Naive thymus-derived CD4-positive, alpha-beta T cell (primary cell): ENCODE results near the gene PAQR3. TPM values are rescaled to one million over a fixed set of nuclear protein-coding genes. Genes with fewer than 3 reads are reported as not detected.

Experiments
- ATAC-seq: fragments of 150-1000 bp; cut with Tn5 transposase; 2 replicates; pipeline ENCODE4 v1.10.0; 2021; ENCODE audit warnings: mild to moderate bottlenecking, moderate library complexity
- CTCF ChIA-PET: fragments of 350-600 bp; sonication (Branson Sonifier 250); formaldehyde crosslinking; loops from one replicate; lab custom pipeline; 2021; ENCODE audit warnings: antibody characterized with exemption; lab: Charles Lee
- POLR2A ChIA-PET: fragments of 350-600 bp; sonication (Branson Sonifier 250); formaldehyde crosslinking; loops from one replicate; lab custom pipeline; 2021; ENCODE audit warnings: antibody characterized with exemption, inconsistent platforms; lab: Charles Lee
- DNase-seq, 9 donors: peaks; one replicate each; pipeline versions ENCODE4 v3.0.0 to v3.0.0-alpha.2; 2020 to 2022; ENCODE audit warnings: mixed read lengths in 1 of 9
- H3K27ac ChIP-seq: one replicate; pipeline ENCODE4 v1.7.0; 2013; ENCODE audit warnings: mild to moderate bottlenecking, low read depth, low read length, moderate library complexity
- H3K27me3 ChIP-seq, 2 donors: one replicate each; pipeline ENCODE4 v1.7.0; 2013; ENCODE audit warnings: low read length in 2 of 2, mild to moderate bottlenecking in 2 of 2, moderate library complexity in 2 of 2; ENCODE audit not compliant: control insufficient read depth in 2 of 2, insufficient read depth in 2 of 2
- H3K36me3 ChIP-seq, 3 experiments: 1 replicate in 2 of 3; 2 replicates in 1 of 3; pipeline ENCODE4 v1.7.0; 2013; ENCODE audit warnings: low read length in 3 of 3, mild to moderate bottlenecking in 3 of 3, moderate library complexity in 1 of 3; ENCODE audit not compliant: insufficient read depth in 3 of 3, control insufficient read depth in 2 of 3
- H3K4me1 ChIP-seq, 2 donors: one replicate each; pipeline ENCODE4 v1.7.0; 2013; ENCODE audit warnings: low read length in 2 of 2, mild to moderate bottlenecking in 2 of 2, moderate library complexity in 1 of 2; ENCODE audit not compliant: control insufficient read depth in 2 of 2, insufficient read depth in 2 of 2
- H3K4me3 ChIP-seq: 2 replicates; pipeline ENCODE4 v1.7.0; 2013; ENCODE audit warnings: mild to moderate bottlenecking, low read length
- H3K9me3 ChIP-seq, 3 experiments: 1 replicate in 2 of 3; 2 replicates in 1 of 3; pipeline ENCODE4 v1.7.0; 2013; ENCODE audit warnings: low read length in 3 of 3; ENCODE audit not compliant: control insufficient read depth in 2 of 3
- H3K27ac Mint-ChIP-seq, 9 donors: one replicate each; pipeline ENCODE4 v1.8.0; 2020 to 2022; ENCODE audit warnings: mixed read lengths in 9 of 9, mild to moderate bottlenecking in 8 of 9, moderate library complexity in 5 of 9, inconsistent platforms in 2 of 9
- H3K27me3 Mint-ChIP-seq, 5 donors: one replicate each; pipeline ENCODE4 v1.8.0; 2021 to 2022; ENCODE audit warnings: mixed read lengths in 5 of 5, mild to moderate bottlenecking in 1 of 5
- H3K36me3 Mint-ChIP-seq, 5 donors: one replicate each; pipeline ENCODE4 v1.8.0; 2020 to 2022; ENCODE audit warnings: mixed read lengths in 5 of 5, mild to moderate bottlenecking in 3 of 5, inconsistent platforms in 1 of 5
- H3K4me1 Mint-ChIP-seq, 7 donors: one replicate each; pipeline ENCODE4 v1.8.0; 2020 to 2022; ENCODE audit warnings: mixed read lengths in 7 of 7, mild to moderate bottlenecking in 3 of 7, inconsistent platforms in 1 of 7
- H3K4me3 Mint-ChIP-seq, 10 donors: one replicate each; pipeline ENCODE4 v1.8.0; 2020 to 2022; ENCODE audit warnings: mild to moderate bottlenecking in 10 of 10, mixed read lengths in 10 of 10, moderate library complexity in 6 of 10, inconsistent platforms in 2 of 10
- H3K9me3 Mint-ChIP-seq, 11 donors: one replicate each; pipeline ENCODE4 v1.8.0; 2020 to 2022; ENCODE audit warnings: mixed read lengths in 11 of 11, mild to moderate bottlenecking in 4 of 11, inconsistent platforms in 1 of 11, moderate library complexity in 1 of 11
- intact Hi-C, 2 donors: fragments of 100-400 bp; cut with micrococcal nuclease; formaldehyde crosslinking; loops; one replicate each; pipeline ENCODE4 v1.15.1; 2023
- polyA plus RNA-seq, 2 donors: library from polyadenylated mRNA; unstranded; fragments of 300-500 nt; fragmentation: Illumina TruSeq; gene quantifications; one replicate each; pipeline ENCODE4 v1.2.3, GENCODE V29; 2021
- total RNA-seq, 6 experiments: library from RNA in 5 of 6; stranded (reverse) in 5 of 6; gene quantifications; 1 replicate in 5 of 6; 2 replicates in 1 of 6; pipeline ENCODE4 v1.2.3 and lab custom pipeline; 2021 to 2026

The PAQR3 gene
- total and polyA plus RNA-seq, 7 experiments from 2014 or later: 7.9 to 24.3 (median 15.7) TPM

- POLR2A ChIA-PET: no interaction called here
- H3K27me3 Mint-ChIP-seq: no peaks in the 10 kb centered on the region
- peak overlapping the region in 2 of 9 donors; percentile 8 to 39 for H3K27ac Mint-ChIP-seq
- Histone ChIP-seq H3K27ac (no peak overlapping the region), H3K36me3 (peaks cover 0 to 5% (median 0%) of the 10 kb centered on the region in 3 experiments), H3K9me3 (no peaks in the 10 kb centered on the region), H3K4me3 (no peak overlapping the region), H3K27me3 (no peaks in the 10 kb centered on the region), H3K4me1 (no peaks in the 10 kb centered on the region)
- peaks cover 0 to 11% (median 0%) of the 10 kb centered on the region in 5 donors for H3K36me3 Mint-ChIP-seq
- intact Hi-C loops: loop anchor here (5.0 to 10.0 kb wide), 7 partner anchors 85 to 1618 kb away; partner anchors contain the start of genes FRAS1 (in 2 of the 2) and BMP2K (in 1 of the 2)
- DNase-seq (no peak), ATAC-seq (no peak)
- H3K9me3 Mint-ChIP-seq: no peaks in the 10 kb centered on the region
- H3K4me1 Mint-ChIP-seq: peaks cover 0 to 6% (median 4%) of the 10 kb centered on the region in 7 donors
- CTCF ChIA-PET: interaction anchor here (1.3 to 2.5 kb wide), 4 partner anchors 10 to 903 kb away, joined by 3 to 13 read pairs (median 4); no protein-coding TSS in a partner anchor
- no peak overlapping the region for H3K4me3 Mint-ChIP-seq
These were observed 76.9 kb downstream of the PAQR3 start for GRCh38 chr4:78862314-78862737.

Other genes starting within 250 kb of the PAQR3 start
- 10 to 100 TPM; 13.3 to 25.6 (median 17.1) TPM for gene BMP2K, start 163.1 kb downstream of the PAQR3 start, total RNA-seq
- gene BMP2K, start 163.1 kb downstream of the PAQR3 start, polyA plus RNA-seq: 1 to 10 TPM; 3.1 to 3.8 TPM